ENCODE measurements around the gene INMT. TPM values are rescaled to one million over a fixed set of nuclear protein-coding genes. Genes with fewer than 3 reads are reported as not detected.

INMT gene
- total and polyA plus RNA-seq, 2 donors (not counting 1 experiment from before 2014, with no cell fraction given): 0.15 TPM; not detected in 1

DNA sequence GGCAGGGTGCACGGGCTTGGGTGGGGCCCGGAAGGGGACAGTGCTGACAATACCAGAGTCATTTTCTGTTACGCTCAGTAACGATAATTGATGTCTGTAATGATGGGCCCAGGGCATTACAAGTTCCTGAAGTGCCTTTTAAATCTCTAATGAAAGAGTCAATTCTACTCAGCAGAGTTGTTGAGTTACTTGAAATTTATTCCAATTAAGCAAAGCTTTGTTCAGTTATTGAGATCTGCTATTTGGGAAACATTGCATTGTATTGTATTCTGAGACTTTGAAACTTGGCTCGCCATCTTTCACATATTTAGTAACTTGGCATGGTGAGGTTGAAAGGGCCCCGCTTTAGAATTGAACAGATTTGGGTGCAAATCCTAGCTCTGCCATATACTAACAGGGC, 54.0 kb downstream of the INMT start:
- ChIA-PET CTCF (no interaction called here), POLR2A (no interaction called here)
- Histone ChIP-seq H3K4me1 (ENCODE audit: control insufficient read depth in 2 of 2, insufficient read depth in 2 of 2, low read length in 2 of 2) (no peaks in the 10 kb centered on the region), H3K9ac (ENCODE audit: low read length) (no peak overlapping the region), H3K27me3 (replicated peaks in 1 of 4; ENCODE audit: control extremely low read depth in 1 of 4, control insufficient read depth in 3 of 4, insufficient read depth in 4 of 4, low read length in 3 of 4) (no peaks in the 10 kb centered on the region), H4K20me1 (ENCODE audit: control insufficient read depth, insufficient read depth, low read length, poor library complexity, severe bottlenecking) (no peaks in the 10 kb centered on the region), H3K79me2 (ENCODE audit: control insufficient read depth, insufficient read depth, low read length) (no peaks in the 10 kb centered on the region), H3K36me3 (replicated peaks in 1 of 2; ENCODE audit: control extremely low read depth in 1 of 2, control insufficient read depth in 1 of 2, extremely low read depth in 1 of 2, insufficient read depth in 2 of 2, low read length in 1 of 2) (no peaks in the 10 kb centered on the region), H3K27ac (ENCODE audit: low read length in 2 of 2) (no peak overlapping the region), H3K4me2 (replicated peaks; ENCODE audit: low read depth, low read length, poor library complexity, severe bottlenecking) (no peak overlapping the region), H2AFZ (ENCODE audit: insufficient read depth, low read depth, low read length, poor library complexity, severe bottlenecking) (no peak overlapping the region), H3K9me3 (ENCODE audit: control extremely low read depth in 1 of 3, control insufficient read depth in 2 of 3, insufficient read depth in 1 of 3, low read length in 2 of 3) (no peaks in the 10 kb centered on the region), H3K4me3 (ENCODE audit: control extremely low read depth in 1 of 5, extremely low read depth in 1 of 5, insufficient read depth in 1 of 5, low read depth in 2 of 5, low read length in 4 of 5) (no peak overlapping the region)
- no peak for TF ChIP-seq EZH2 (IDR thresholded peaks at IDR 0.05; ENCODE audit: borderline replicate concordance, insufficient read depth, low read depth, low read length, poor library complexity, severe bottlenecking)
- TF ChIP-seq CTCF (IDR thresholded peaks at IDR 0.05): no peak
- no peaks in the 10 kb centered on the region for H3K9me3 Mint-ChIP-seq (ENCODE audit: insufficient read depth)
- DNase-seq: no peak
- ATAC-seq (ENCODE audit: low read depth): no peak
- intact Hi-C loops (cut with micrococcal nuclease): no loop called here
- H3K27me3 Mint-ChIP-seq: no peaks in the 10 kb centered on the region
- WGBS (ENCODE audit: insufficient coverage): 100% methylated on average over 4 of the region's 6 CpGs
- H3K27ac Mint-ChIP-seq: no peak overlapping the region
- H3K4me3 Mint-ChIP-seq: no peak overlapping the region
- peaks cover 2% of the 10 kb centered on the region for H3K4me1 Mint-ChIP-seq

Other genes with a start within 250 kb of the INMT start
- 12.5 and 12.6 TPM in 2 replicates for gene GGCT, start 247.3 kb upstream of the INMT start, total RNA-seq
- gene GGCT, start 247.3 kb upstream of the INMT start, polyA plus RNA-seq: 8.1 and 10.0 TPM in 2 replicates
- gene GARS1, start 157.3 kb upstream of the INMT start, total RNA-seq: 56.1 and 61.7 TPM in 2 replicates
- 54.9 and 89.4 TPM in 2 replicates for gene GARS1, start 157.3 kb upstream of the INMT start, polyA plus RNA-seq
- gene CRHR2, start 69.7 kb upstream of the INMT start, total RNA-seq: not detected in 2 replicates
- gene CRHR2, start 69.7 kb upstream of the INMT start, polyA plus RNA-seq: not detected in 2 replicates
- gene MINDY4, start 19.3 kb downstream of the INMT start, total RNA-seq: 0.75 and 1.1 TPM in 2 replicates
- gene MINDY4, start 19.3 kb downstream of the INMT start, polyA plus RNA-seq: 0.12 TPM in 1 of 2 replicates, not detected in the other
- 0.10 TPM in 1 of 2 replicates, not detected in the other for gene AQP1, start 159.7 kb downstream of the INMT start, total RNA-seq
- not detected in 2 replicates for gene AQP1, start 159.7 kb downstream of the INMT start, polyA plus RNA-seq
- gene GHRHR, start 211.8 kb downstream of the INMT start, total RNA-seq: not detected in 2 replicates
- not detected in 2 replicates for gene GHRHR, start 211.8 kb downstream of the INMT start, polyA plus RNA-seq